ENCODE measurements around the gene S100A1.

- TF ChIP-seq, protein P1, sequence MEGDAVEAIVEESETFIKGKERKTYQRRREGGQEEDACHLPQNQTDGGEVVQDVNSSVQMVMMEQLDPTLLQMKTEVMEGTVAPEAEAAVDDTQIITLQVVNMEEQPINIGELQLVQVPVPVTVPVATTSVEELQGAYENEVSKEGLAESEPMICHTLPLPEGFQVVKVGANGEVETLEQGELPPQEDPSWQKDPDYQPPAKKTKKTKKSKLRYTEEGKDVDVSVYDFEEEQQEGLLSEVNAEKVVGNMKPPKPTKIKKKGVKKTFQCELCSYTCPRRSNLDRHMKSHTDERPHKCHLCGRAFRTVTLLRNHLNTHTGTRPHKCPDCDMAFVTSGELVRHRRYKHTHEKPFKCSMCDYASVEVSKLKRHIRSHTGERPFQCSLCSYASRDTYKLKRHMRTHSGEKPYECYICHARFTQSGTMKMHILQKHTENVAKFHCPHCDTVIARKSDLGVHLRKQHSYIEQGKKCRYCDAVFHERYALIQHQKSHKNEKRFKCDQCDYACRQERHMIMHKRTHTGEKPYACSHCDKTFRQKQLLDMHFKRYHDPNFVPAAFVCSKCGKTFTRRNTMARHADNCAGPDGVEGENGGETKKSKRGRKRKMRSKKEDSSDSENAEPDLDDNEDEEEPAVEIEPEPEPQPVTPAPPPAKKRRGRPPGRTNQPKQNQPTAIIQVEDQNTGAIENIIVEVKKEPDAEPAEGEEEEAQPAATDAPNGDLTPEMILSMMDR (conservative IDR thresholded peaks at IDR 0.05; ENCODE audit: low read depth, low read length), result no peak
- no peak for TF ChIP-seq EZH2 (IDR thresholded peaks at IDR 0.05; ENCODE audit: borderline replicate concordance, low read depth, low read length, poor library complexity, severe bottlenecking)
Observed at GRCh38 chr1:153673511-153673910, 45.3 kb downstream of the S100A1 start.

Data from A673 (cell line).